Measurements from ENCODE around the gene TMEM236. TPM values are rescaled to one million over a fixed set of nuclear protein-coding genes. Genes with fewer than 3 reads are reported as not detected.

The TMEM236 gene
- total RNA-seq, result 1 to 10 TPM in 1 of 4 donors, under 1 TPM in 3; 0.34 to 1.2 (median 0.89) TPM

- TF ChIP-seq POLR2A (IDR thresholded peaks at IDR 0.05; ENCODE audit: low read depth), result no peak
- no peak for TF ChIP-seq CTCF (IDR thresholded peaks at IDR 0.05)
- no peak for TF ChIP-seq POLR2AphosphoS5 (IDR thresholded peaks at IDR 0.05)
- TF ChIP-seq EP300 (IDR thresholded peaks at IDR 0.05), result no peak
- WGBS, result 87% methylated on average over 9 of the region's 9 CpGs
- no peak within 1 kb of the TSS for H3K27ac ChIP-seq (replicated peaks in 1 of 4)
- H3K4me3 ChIP-seq, result no peak within 1 kb of the TSS
- H3K9me3 ChIP-seq, result no peaks in the 10 kb centered on the region
- no peaks in the 10 kb centered on the region for H3K36me3 ChIP-seq
- intact Hi-C loops (cut with DNase I), result no loop called here
- peak; percentile 37 for DNase-seq (ENCODE audit: extremely low spot score)
- H3K4me1 ChIP-seq, result no peaks in the 10 kb centered on the region
- H3K27me3 ChIP-seq, result no peaks in the 10 kb centered on the region
These were observed at the start of gene TMEM236 for GRCh38 chr10:17751781-17752445. TSS of gene TMEM236 (plus strand) at chr10:17752201. CDS start at chr10:17752296, 95 bp downstream.

- H3K9me3 ChIP-seq, result no peaks in the 10 kb centered on the region
- no peaks in the 10 kb centered on the region for H3K4me1 ChIP-seq
- no peak for DNase-seq (ENCODE audit: extremely low spot score)
- H3K36me3 ChIP-seq, result peaks cover 13 to 58% (median 34%) of the 10 kb centered on the region in 4 donors
- H3K27ac ChIP-seq (replicated peaks in 1 of 4), result no peak overlapping the region
- no peak overlapping the region for H3K4me3 ChIP-seq
- H3K27me3 ChIP-seq, result no peaks in the 10 kb centered on the region
- no peak for TF ChIP-seq CTCF (IDR thresholded peaks at IDR 0.05)
- TF ChIP-seq EP300 (IDR thresholded peaks at IDR 0.05), result no peak
- no peak for TF ChIP-seq POLR2AphosphoS5 (IDR thresholded peaks at IDR 0.05)
- 92% methylated on average over 3 of the region's 3 CpGs for WGBS
- intact Hi-C loops (cut with DNase I), result no loop called here
These were observed 48.3 kb upstream of the TMEM236 start for GRCh38 chr10:17703706-17704105.

- Histone ChIP-seq H3K4me3 (no peak overlapping the region), H3K9me3 (no peaks in the 10 kb centered on the region), H3K27ac (replicated peaks in 1 of 4) (no peak overlapping the region), H3K27me3 (no peaks in the 10 kb centered on the region), H3K36me3 (peaks cover 30 to 90% (median 54%) of the 10 kb centered on the region in 4 donors), H3K4me1 (no peaks in the 10 kb centered on the region)
- 98% methylated on average over 10 of the region's 10 CpGs for WGBS
- intact Hi-C loops (cut with DNase I), result no loop called here
- no peak for TF ChIP-seq CTCF (IDR thresholded peaks at IDR 0.05)
- TF ChIP-seq POLR2AphosphoS5 (IDR thresholded peaks at IDR 0.05), result no peak
- TF ChIP-seq EP300 (IDR thresholded peaks at IDR 0.05), result no peak
- TF ChIP-seq POLR2A (IDR thresholded peaks at IDR 0.05; ENCODE audit: low read depth), result no peak
- no peak for DNase-seq (ENCODE audit: extremely low spot score)
These were observed 43.2 kb upstream of the TMEM236 start for GRCh38 chr10:17708821-17709220.

GRCh38 chr10:17709492-17709891 is 42.5 kb upstream of the TMEM236 start:
- H3K27me3 ChIP-seq, result no peaks in the 10 kb centered on the region
- H3K27ac ChIP-seq (replicated peaks in 1 of 4), result no peak overlapping the region
- 93% methylated on average over 5 of the region's 5 CpGs for WGBS
- no peak overlapping the region for H3K4me3 ChIP-seq
- no peaks in the 10 kb centered on the region for H3K4me1 ChIP-seq
- no peak for DNase-seq (ENCODE audit: extremely low spot score)
- TF ChIP-seq EP300 (IDR thresholded peaks at IDR 0.05) (no peak), CTCF (IDR thresholded peaks at IDR 0.05) (no peak), POLR2AphosphoS5 (IDR thresholded peaks at IDR 0.05) (no peak), POLR2A (IDR thresholded peaks at IDR 0.05; ENCODE audit: low read depth) (no peak)
- H3K36me3 ChIP-seq, result peaks cover 34 to 91% (median 57%) of the 10 kb centered on the region in 4 donors
- intact Hi-C loops (cut with DNase I), result no loop called here
- no peaks in the 10 kb centered on the region for H3K9me3 ChIP-seq

GRCh38 chr10:17710181-17710580 is 41.8 kb upstream of the TMEM236 start:
- Histone ChIP-seq H3K4me1 (no peaks in the 10 kb centered on the region), H3K27me3 (no peaks in the 10 kb centered on the region), H3K27ac (replicated peaks in 1 of 4) (no peak overlapping the region), H3K9me3 (no peaks in the 10 kb centered on the region), H3K36me3 (peaks cover 40 to 98% (median 60%) of the 10 kb centered on the region in 4 donors), H3K4me3 (no peak overlapping the region)
- 77% methylated on average over 4 of the region's 4 CpGs for WGBS
- no peak for DNase-seq (ENCODE audit: extremely low spot score)
- TF ChIP-seq EP300 (IDR thresholded peaks at IDR 0.05) (no peak), CTCF (IDR thresholded peaks at IDR 0.05) (no peak), POLR2A (IDR thresholded peaks at IDR 0.05; ENCODE audit: low read depth) (no peak)
- intact Hi-C loops (cut with DNase I), result no loop called here
